Neural cell (in vitro differentiated cells): ENCODE measurements around the gene DONSON.

ENCODE experiments used
- EZH2 ChIP-seq: fragments of 200-600, 300-800 bp; shearing (Covaris generic), sonication (generic); IDR thresholded peaks from 2 replicates; pipeline ENCODE4 v1.6.1; 2014; ENCODE audit warnings: antibody characterized with exemption, low read length, borderline replicate concordance, mild to moderate bottlenecking; ENCODE audit not compliant: insufficient read depth, poor library complexity, severe bottlenecking
- TF ChIP-seq, protein P1 (sequence below): fragments of 450-650 bp; IDR thresholded peaks from 2 replicates; pipeline ENCODE4 v1.5.1; 2014; ENCODE audit warnings: antibody characterized with exemption, mild to moderate bottlenecking, moderate library complexity; ENCODE audit not compliant: poor library complexity, severe bottlenecking
- TF ChIP-seq, protein P2 (sequence below): IDR thresholded peaks from 2 replicates; pipeline ENCODE4 v1.6.1; 2012; ENCODE audit warnings: borderline replicate concordance

DNA sequence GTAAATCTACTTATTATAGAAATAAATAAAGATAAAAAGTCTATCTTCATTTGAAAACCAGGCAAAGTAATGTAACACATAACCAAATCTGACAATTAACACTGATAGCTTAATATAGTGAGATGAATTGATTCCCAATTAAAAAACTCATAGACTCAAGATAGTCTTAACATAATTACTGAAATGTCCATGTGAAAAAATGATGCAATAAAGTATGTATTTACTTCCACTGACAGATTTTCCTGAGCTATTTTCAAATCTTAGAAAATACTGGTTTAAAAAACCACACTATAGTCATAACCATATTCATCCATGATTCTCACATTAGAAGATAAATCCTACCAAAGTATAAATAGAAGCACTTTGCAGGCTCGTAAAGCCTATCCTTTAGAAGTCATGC is 9.6 kb upstream of the DONSON start:
- TF ChIP-seq, protein P1, sequence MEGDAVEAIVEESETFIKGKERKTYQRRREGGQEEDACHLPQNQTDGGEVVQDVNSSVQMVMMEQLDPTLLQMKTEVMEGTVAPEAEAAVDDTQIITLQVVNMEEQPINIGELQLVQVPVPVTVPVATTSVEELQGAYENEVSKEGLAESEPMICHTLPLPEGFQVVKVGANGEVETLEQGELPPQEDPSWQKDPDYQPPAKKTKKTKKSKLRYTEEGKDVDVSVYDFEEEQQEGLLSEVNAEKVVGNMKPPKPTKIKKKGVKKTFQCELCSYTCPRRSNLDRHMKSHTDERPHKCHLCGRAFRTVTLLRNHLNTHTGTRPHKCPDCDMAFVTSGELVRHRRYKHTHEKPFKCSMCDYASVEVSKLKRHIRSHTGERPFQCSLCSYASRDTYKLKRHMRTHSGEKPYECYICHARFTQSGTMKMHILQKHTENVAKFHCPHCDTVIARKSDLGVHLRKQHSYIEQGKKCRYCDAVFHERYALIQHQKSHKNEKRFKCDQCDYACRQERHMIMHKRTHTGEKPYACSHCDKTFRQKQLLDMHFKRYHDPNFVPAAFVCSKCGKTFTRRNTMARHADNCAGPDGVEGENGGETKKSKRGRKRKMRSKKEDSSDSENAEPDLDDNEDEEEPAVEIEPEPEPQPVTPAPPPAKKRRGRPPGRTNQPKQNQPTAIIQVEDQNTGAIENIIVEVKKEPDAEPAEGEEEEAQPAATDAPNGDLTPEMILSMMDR: no peak
- TF ChIP-seq, protein P2, sequence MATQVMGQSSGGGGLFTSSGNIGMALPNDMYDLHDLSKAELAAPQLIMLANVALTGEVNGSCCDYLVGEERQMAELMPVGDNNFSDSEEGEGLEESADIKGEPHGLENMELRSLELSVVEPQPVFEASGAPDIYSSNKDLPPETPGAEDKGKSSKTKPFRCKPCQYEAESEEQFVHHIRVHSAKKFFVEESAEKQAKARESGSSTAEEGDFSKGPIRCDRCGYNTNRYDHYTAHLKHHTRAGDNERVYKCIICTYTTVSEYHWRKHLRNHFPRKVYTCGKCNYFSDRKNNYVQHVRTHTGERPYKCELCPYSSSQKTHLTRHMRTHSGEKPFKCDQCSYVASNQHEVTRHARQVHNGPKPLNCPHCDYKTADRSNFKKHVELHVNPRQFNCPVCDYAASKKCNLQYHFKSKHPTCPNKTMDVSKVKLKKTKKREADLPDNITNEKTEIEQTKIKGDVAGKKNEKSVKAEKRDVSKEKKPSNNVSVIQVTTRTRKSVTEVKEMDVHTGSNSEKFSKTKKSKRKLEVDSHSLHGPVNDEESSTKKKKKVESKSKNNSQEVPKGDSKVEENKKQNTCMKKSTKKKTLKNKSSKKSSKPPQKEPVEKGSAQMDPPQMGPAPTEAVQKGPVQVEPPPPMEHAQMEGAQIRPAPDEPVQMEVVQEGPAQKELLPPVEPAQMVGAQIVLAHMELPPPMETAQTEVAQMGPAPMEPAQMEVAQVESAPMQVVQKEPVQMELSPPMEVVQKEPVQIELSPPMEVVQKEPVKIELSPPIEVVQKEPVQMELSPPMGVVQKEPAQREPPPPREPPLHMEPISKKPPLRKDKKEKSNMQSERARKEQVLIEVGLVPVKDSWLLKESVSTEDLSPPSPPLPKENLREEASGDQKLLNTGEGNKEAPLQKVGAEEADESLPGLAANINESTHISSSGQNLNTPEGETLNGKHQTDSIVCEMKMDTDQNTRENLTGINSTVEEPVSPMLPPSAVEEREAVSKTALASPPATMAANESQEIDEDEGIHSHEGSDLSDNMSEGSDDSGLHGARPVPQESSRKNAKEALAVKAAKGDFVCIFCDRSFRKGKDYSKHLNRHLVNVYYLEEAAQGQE: no peak
- no peak for TF ChIP-seq EZH2
